Endothelial cell of umbilical vein (primary cell): ENCODE measurements around the gene RARA. TPM values are rescaled to one million over a fixed set of nuclear protein-coding genes. Genes with fewer than 3 reads are reported as not detected.

ENCODE experiments used
- BruUV-seq: library from RNA; stranded (reverse); fragments of 400-500 nt; replicated peaks from 2 replicates; lab custom pipeline; 2021; lab: Mats Ljungman, UMichigan
- CTCF ChIA-PET: fragments of 300-600, 350-600 bp; sonication (Branson Sonifier 250); formaldehyde crosslinking; loops from one replicate; lab custom pipeline; 2021; ENCODE audit warnings: antibody characterized with exemption, inconsistent platforms; lab: Charles Lee
- POLR2A ChIA-PET: fragments of 300-600, 350-600 bp; sonication (Branson Sonifier 250); formaldehyde crosslinking; loops from one replicate; lab custom pipeline; 2021; ENCODE audit warnings: antibody characterized with exemption, inconsistent platforms; lab: Charles Lee
- DNase-seq: peaks from one replicate; pipeline ENCODE4 v3.0.0-alpha.2; 2011; ENCODE audit warnings: low read depth, low spot score
- FAIRE-seq: peaks from 2 replicates; lab custom pipeline; 2011; peaks lifted over from hg19 to GRCh38; lab: Jason Lieb, UNC
- H2AFZ ChIP-seq: 2 replicates; pipeline ENCODE4 v1.6.0; 2012; ENCODE audit warnings: low read depth, low read length, control low read depth, inconsistent platforms
- H3K27ac ChIP-seq: 2 replicates; pipeline ENCODE4 v1.5.1; 2011; ENCODE audit warnings: low read depth, mild to moderate bottlenecking, control low read depth, low read length, moderate library complexity; ENCODE audit not compliant: insufficient read depth
- H3K27me3 ChIP-seq, 2 experiments: 2 replicates each; pipeline versions ENCODE4 v1.6.0 to v1.6.1; 2011; ENCODE audit warnings: low read length in 2 of 2, mixed read lengths in 1 of 2; ENCODE audit not compliant: control insufficient read depth in 2 of 2, insufficient read depth in 2 of 2
- H3K36me3 ChIP-seq, 2 experiments: 2 replicates in 1 of 2; 3 replicates in 1 of 2; pipeline ENCODE4 v1.5.1; 2011; ENCODE audit warnings: low read length in 2 of 2, mild to moderate bottlenecking in 1 of 2, moderate library complexity in 1 of 2; ENCODE audit not compliant: control insufficient read depth in 2 of 2, insufficient read depth in 2 of 2; ENCODE audit errors: extremely low read depth in 1 of 2
- H3K4me1 ChIP-seq: 3 replicates; pipeline ENCODE4 v1.5.1; 2011; ENCODE audit warnings: mild to moderate bottlenecking, low read length; ENCODE audit not compliant: control insufficient read depth, insufficient read depth; ENCODE audit errors: extremely low read depth
- H3K4me2 ChIP-seq: 2 replicates; pipeline ENCODE4 v1.6.1; 2011; ENCODE audit warnings: low read length, control low read depth, mixed read lengths; ENCODE audit not compliant: insufficient read depth
- H3K4me3 ChIP-seq, 3 experiments: fragments of 200-600 bp in 1 of 3; sonication (generic), shearing (Covaris generic) in 1 of 3; replicated peaks in 1 of 3; 2 replicates each; pipeline ENCODE4 v1.5.1; 2011 to 2016; ENCODE audit warnings: control low read depth in 3 of 3, low read length in 3 of 3, mild to moderate bottlenecking in 2 of 3, inconsistent platforms in 1 of 3, low read depth in 1 of 3, moderate library complexity in 1 of 3; ENCODE audit not compliant: insufficient read depth in 1 of 3
- H3K79me2 ChIP-seq: 2 replicates; pipeline ENCODE4 v1.6.0; 2012; ENCODE audit warnings: low read length, inconsistent platforms; ENCODE audit not compliant: control insufficient read depth, insufficient read depth
- H3K9ac ChIP-seq: replicated peaks from 2 replicates; pipeline ENCODE3; 2011; ENCODE audit warnings: low read length, control low read depth; ENCODE audit not compliant: insufficient read depth; ENCODE audit errors: extremely low read depth
- H3K9me1 ChIP-seq: replicated peaks from 3 replicates; pipeline ENCODE4 v1.6.0; 2011; ENCODE audit warnings: mild to moderate bottlenecking, low read length; ENCODE audit not compliant: control insufficient read depth, insufficient read depth; ENCODE audit errors: extremely low read depth
- H3K9me3 ChIP-seq: replicated peaks from 2 replicates; pipeline ENCODE4 v1.5.1; 2012; ENCODE audit warnings: low read length, inconsistent platforms; ENCODE audit not compliant: control insufficient read depth, insufficient read depth
- H4K20me1 ChIP-seq: replicated peaks from 2 replicates; pipeline ENCODE3; 2011; ENCODE audit warnings: mild to moderate bottlenecking, low read length; ENCODE audit not compliant: control insufficient read depth, insufficient read depth; ENCODE audit errors: extremely low read depth
- EZH2 ChIP-seq: IDR thresholded peaks from 2 replicates; pipeline ENCODE4 v1.6.1; 2012; ENCODE audit warnings: borderline replicate concordance, low read depth, mild to moderate bottlenecking, moderate library complexity, low read length, inconsistent platforms; ENCODE audit not compliant: severe bottlenecking
- FOS ChIP-seq: IDR thresholded peaks from 2 replicates; pipeline ENCODE4 v1.6.1; 2011; ENCODE audit warnings: mild to moderate bottlenecking, low read length, moderate library complexity, borderline replicate concordance; ENCODE audit not compliant: insufficient read depth
- GATA2 ChIP-seq: IDR thresholded peaks from 2 replicates; pipeline ENCODE4 v1.7.0; 2011; ENCODE audit warnings: low read depth, mild to moderate bottlenecking, moderate library complexity, mixed read lengths, low read length; ENCODE audit not compliant: insufficient read length, insufficient read depth
- JUN ChIP-seq: IDR thresholded peaks from 2 replicates; pipeline ENCODE4 v1.6.1; 2011; ENCODE audit warnings: borderline replicate concordance, low read depth; ENCODE audit not compliant: insufficient read length, insufficient read depth
- MYC ChIP-seq: IDR thresholded peaks from one replicate; pipeline ENCODE4 v1.6.1; 2011; ENCODE audit warnings: mild to moderate bottlenecking, low read depth, low read length
- POLR2A ChIP-seq: IDR thresholded peaks from 2 replicates; pipeline ENCODE4 v1.6.1; 2012; ENCODE audit warnings: low read depth, mild to moderate bottlenecking, control low read depth, low read length
- POLR2AphosphoS5 ChIP-seq: IDR thresholded peaks from 2 replicates; pipeline ENCODE4 v1.6.1; 2012; ENCODE audit warnings: low read depth, mild to moderate bottlenecking, control low read depth, low read length, moderate library complexity; ENCODE audit not compliant: insufficient read depth
- dilution Hi-C: fragments of 300-500 bp; cut with MboI; formaldehyde crosslinking; loops from one replicate; pipeline ENCODE4 v1.15.0; 2019; ENCODE audit warnings: low sequenced_read_pairs; ENCODE audit not compliant: extremely low pct_ligation_motif_present
- intact Hi-C: fragments of 100-400 bp; cut with micrococcal nuclease; formaldehyde crosslinking; loops from one replicate; pipeline ENCODE4 v1.10.0; 2022
- polyA plus RNA-seq, 4 experiments: library from polyadenylated mRNA; depleted of rRNA in 3 of 4; stranded (reverse) in 3 of 4; unstranded in 1 of 4; fragments of >200 nt; gene quantifications; 2 replicates each; pipeline versions ENCODE4 v1.2.1 to v1.2.3, GENCODE V29; 2011 to 2012; ENCODE audit warnings: missing spikeins in 1 of 4
- total RNA-seq: library from RNA; stranded (reverse); gene quantifications from 2 replicates; pipeline ENCODE4 v1.2.3, GENCODE V29; 2021
- TF ChIP-seq, protein P1 (sequence below), 2 donors: IDR thresholded peaks; 1 replicate in 1 of 2; 2 replicates in 1 of 2; pipeline ENCODE4 v1.5.1; 2011; ENCODE audit warnings: low read length in 2 of 2, mild to moderate bottlenecking in 2 of 2, moderate library complexity in 2 of 2, control low read depth in 1 of 2, inconsistent platforms in 1 of 2, low read depth in 1 of 2; ENCODE audit not compliant: insufficient read depth in 1 of 2; ENCODE audit errors: extremely low read depth in 1 of 2
- TF ChIP-seq, protein P2 (sequence below): IDR thresholded peaks from 2 replicates; pipeline ENCODE4 v1.6.1; 2011; ENCODE audit not compliant: insufficient read depth, insufficient read length

The RARA gene
- total and polyA plus RNA-seq, 2 donors (not counting 3 experiments of a cell fraction or from before 2014, with no cell fraction given), result 11.9 to 37.8 TPM

DNA sequence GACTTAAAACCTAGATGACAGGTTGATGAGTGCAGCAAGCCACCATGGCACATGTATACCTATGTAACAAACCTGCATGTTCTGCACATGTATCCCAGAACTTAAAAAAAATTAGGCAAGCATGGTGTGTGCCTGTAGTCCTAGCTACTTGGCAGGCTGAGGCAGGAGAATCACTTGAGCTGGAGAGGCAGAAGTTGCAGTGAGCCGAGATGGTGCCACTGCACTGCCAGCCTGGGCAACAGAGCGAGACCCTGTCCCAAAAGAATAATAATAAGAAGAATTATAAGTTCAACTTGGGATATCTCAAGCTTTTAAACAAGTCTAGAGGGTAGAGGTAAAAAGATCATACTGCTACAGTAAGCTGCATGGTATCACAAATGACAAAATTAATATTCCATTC is 11.5 kb upstream of the RARA start:
- intact Hi-C loops, result no loop called here
- Histone ChIP-seq H3K27me3 (no peaks in the 10 kb centered on the region), H2AFZ (no peak overlapping the region), H3K79me2 (no peaks in the 10 kb centered on the region), H3K27ac (no peak overlapping the region), H3K4me3 (no peak overlapping the region), H3K9ac (no peak overlapping the region), H3K4me1 (no peaks in the 10 kb centered on the region), H3K9me3 (no peaks in the 10 kb centered on the region), H3K9me1 (no peaks in the 10 kb centered on the region), H3K4me2 (no peak overlapping the region), H4K20me1 (no peaks in the 10 kb centered on the region), H3K36me3 (peaks cover 0 to 28% of the 10 kb centered on the region in 2 experiments)
- FAIRE-seq, result no peak
- dilution Hi-C loops, result no loop called here
- TF ChIP-seq EZH2 (no peak), JUN (no peak), MYC (no peak), GATA2 (no peak), POLR2AphosphoS5 (no peak), POLR2A (no peak), FOS (no peak)
- TF ChIP-seq, protein P1, sequence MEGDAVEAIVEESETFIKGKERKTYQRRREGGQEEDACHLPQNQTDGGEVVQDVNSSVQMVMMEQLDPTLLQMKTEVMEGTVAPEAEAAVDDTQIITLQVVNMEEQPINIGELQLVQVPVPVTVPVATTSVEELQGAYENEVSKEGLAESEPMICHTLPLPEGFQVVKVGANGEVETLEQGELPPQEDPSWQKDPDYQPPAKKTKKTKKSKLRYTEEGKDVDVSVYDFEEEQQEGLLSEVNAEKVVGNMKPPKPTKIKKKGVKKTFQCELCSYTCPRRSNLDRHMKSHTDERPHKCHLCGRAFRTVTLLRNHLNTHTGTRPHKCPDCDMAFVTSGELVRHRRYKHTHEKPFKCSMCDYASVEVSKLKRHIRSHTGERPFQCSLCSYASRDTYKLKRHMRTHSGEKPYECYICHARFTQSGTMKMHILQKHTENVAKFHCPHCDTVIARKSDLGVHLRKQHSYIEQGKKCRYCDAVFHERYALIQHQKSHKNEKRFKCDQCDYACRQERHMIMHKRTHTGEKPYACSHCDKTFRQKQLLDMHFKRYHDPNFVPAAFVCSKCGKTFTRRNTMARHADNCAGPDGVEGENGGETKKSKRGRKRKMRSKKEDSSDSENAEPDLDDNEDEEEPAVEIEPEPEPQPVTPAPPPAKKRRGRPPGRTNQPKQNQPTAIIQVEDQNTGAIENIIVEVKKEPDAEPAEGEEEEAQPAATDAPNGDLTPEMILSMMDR (IDR thresholded peaks at IDR 0.05; ENCODE audit: extremely low read depth in 1 of 2, insufficient read depth in 1 of 2, low read depth in 1 of 2, low read length in 2 of 2), result no peak
- TF ChIP-seq, protein P2, sequence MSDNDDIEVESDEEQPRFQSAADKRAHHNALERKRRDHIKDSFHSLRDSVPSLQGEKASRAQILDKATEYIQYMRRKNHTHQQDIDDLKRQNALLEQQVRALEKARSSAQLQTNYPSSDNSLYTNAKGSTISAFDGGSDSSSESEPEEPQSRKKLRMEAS, result no peak
- ChIA-PET CTCF (interaction anchor here (2.9 kb wide), 1 partner anchor 57 kb away, joined by 11 read pairs; no protein-coding TSS in a partner anchor), POLR2A (no interaction called here)
- no TSS peak for BruUV-seq
- DNase-seq, result no peak
